GM04504 (cell line): Measurements from ENCODE around the gene ZFP30.

Source experiments
- DNase-seq: peaks from one replicate; pipeline ENCODE4 v3.0.0-alpha.2; 2012; ENCODE audit warnings: low read depth

ZFP30 gene

DNA sequence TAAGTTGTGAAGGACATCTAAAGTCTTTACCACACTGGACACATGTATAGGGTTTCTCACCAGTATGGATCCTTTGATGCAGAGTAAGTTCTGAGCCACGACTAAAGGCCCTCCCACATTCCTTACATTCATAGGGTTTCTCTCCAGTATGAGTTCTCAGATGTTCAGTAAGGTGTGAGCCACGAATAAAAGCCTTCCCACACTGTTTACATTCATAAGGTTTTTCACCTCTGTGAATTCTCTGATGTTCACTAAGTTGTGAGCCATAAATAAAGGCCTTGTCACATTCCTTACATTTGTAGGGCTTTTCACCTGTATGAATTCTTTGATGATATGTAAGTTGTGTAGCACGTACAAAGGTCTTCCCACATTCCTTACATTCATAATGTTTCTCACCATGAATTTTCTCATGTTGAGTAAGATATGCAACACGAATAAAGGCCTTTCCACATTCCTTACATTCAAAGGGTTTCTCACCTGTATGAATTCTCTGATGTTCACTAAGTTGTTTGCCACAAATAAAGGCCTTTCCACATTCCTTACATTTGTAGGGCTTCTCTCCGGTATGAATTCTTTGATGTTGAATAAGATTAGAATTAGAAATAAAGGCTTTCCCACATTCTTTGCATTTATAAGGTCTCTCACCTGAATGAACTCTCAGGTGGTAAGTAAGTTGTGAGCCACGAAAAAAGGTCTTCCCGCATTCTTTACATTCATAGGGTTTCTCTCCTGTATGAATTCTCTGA lies 90.5 kb downstream of the ZFP30 start:
- no peak for DNase-seq
